Activated naive CD4-positive, alpha-beta T cell treated with anti-CD3 and anti-CD28 coated beads, Interleukin-2, amount 50 U/mL, for 72 hours (primary cell): Measurements from ENCODE around the gene KLHL29. TPM values are rescaled to one million over a fixed set of nuclear protein-coding genes. Genes with fewer than 3 reads are reported as not detected.

Source experiments
- ATAC-seq, 2 donors: fragments of 150-1000 bp; cut with Tn5 transposase; 2 replicates each; pipeline ENCODE4 v1.10.0; 2021; ENCODE audit warnings: mild to moderate bottlenecking in 2 of 2, moderate library complexity in 2 of 2
- DNase-seq, 2 donors: peaks; one replicate each; pipeline ENCODE4 v3.0.0; 2021 to 2022; ENCODE audit warnings: low spot score in 2 of 2
- H3K27ac Mint-ChIP-seq, 2 donors: one replicate each; pipeline ENCODE4 v1.8.0; 2022; ENCODE audit warnings: mild to moderate bottlenecking in 2 of 2, mixed read lengths in 2 of 2
- H3K36me3 Mint-ChIP-seq, 2 donors: one replicate each; pipeline ENCODE4 v1.8.0; 2022; ENCODE audit warnings: mixed read lengths in 2 of 2
- H3K9me3 Mint-ChIP-seq, 2 donors: one replicate each; pipeline ENCODE4 v1.8.0; 2022; ENCODE audit warnings: mixed read lengths in 2 of 2
- total RNA-seq, 2 donors: library from RNA; stranded (reverse); gene quantifications; one replicate each; pipeline ENCODE4 v1.2.3, GENCODE V29; 2022

KLHL29 gene
- total RNA-seq, 2 donors from 2014 or later, result 1.2 to 4.7 TPM

DNA sequence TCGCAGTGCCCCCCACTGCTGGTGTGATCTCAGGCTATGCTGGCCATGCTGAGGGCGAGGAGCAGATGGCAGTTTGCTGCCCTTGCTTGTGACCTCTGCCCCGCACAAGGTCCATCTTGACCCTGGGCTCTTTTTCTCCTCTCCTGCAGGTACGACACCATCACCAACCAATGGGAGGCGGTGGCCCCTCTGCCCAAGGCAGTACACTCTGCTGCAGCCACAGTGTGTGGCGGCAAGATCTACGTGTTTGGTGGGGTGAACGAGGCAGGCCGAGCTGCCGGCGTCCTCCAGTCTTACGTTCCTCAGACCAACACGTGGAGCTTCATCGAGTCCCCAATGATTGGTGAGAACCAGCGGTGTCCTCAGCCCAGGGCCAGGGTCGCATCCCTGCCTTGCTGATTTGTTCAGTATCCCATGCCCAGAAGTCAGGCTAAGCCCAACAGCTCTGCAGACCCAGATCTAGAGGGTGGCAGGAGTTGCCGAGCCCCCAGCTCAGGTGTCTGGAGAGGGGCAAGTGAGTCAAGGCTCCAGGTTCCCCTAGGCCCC is 318.1 kb downstream of the KLHL29 start:
- H3K27ac Mint-ChIP-seq, result no peak overlapping the region
- H3K9me3 Mint-ChIP-seq, result no peaks in the 10 kb centered on the region
- ATAC-seq (no peak), DNase-seq (no peak)
- peaks cover 0 to 7% of the 10 kb centered on the region in 2 donors for H3K36me3 Mint-ChIP-seq

DNA sequence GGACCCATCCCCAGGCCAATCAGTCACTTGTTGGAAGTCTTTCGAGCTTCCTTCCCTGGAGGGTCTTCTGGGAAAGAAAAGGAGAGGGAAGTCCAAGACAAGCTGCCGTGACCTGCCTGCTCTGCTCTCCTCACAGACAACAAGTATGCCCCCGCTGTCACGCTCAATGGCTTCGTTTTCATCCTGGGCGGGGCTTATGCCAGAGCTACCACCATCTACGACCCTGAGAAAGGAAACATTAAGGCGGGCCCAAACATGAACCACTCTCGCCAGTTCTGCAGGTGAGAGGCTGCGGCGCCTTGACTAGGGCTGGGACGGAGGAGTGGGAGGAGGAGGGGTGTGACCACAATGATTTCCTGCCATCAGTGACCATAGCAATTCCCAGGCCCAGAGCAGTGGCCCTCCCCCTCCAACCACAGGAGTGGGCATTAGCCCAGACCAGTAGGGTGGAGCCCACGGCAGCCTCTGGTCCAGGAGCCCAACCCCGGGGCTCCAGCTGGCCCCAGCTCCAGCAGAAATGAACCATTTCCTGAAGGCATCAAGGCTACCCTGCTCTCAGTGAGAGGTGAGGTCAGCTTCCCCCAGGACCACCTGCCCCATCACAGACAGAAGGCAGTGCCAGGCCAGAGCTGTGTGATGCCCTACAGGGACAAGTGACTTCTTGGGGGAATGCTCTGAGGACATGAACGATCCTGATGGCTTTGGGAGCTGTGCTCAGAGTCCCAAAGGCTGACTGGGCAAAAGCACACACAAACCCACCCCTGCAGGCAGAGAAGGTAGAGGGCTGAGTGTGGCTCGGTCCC is 318.8 kb downstream of the KLHL29 start:
- Mint-ChIP-seq H3K9me3 (no peaks in the 10 kb centered on the region), H3K27ac (peak overlapping the region in 1 of 2 donors; percentile 66), H3K36me3 (peaks cover 0 to 7% of the 10 kb centered on the region in 2 donors)
- DNase-seq (no peak), ATAC-seq (no peak)

DNA sequence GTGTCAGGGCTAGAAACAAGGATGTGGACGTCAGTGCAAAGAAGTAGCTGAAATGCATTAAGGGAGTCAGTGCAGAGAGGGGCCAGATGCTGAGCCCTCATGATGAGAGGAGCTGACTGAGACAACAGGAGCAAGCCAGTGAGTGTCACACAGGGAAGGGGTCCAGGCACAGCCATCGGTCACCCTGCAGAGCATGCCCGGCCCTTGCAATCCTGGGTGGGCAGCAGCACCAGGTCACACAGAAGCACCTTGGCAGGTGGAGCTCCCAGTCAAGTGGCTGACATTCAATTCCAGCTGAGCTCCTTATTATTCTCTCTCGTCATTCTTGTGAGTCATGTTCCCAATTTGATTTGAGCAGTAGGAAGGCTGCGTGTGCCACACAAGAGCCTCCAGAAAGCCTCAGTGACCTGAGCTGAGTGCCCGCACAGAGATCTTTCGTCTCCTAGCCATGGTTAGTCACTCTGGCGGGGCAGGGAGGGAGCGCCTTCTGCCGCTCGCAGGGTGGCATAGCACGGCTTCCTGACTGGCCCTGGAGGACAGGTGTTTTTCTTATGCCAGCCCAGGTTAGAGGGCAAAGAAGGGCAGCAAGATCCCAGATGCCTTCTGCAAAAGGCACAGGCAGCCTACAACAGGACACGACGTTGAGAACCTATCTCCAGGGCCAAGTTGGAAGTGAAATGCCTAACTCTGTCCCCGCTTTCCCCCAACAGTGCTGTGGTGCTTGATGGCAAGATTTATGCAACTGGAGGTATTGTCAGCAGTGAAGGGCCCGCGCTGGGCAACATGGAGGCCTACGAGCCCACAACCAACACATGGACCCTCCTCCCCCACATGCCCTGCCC is 321.0 kb downstream of the KLHL29 start:
- peaks cover 0 to 4% of the 10 kb centered on the region in 2 donors for H3K36me3 Mint-ChIP-seq
- DNase-seq, result no peak
- no peak for ATAC-seq
- no peaks in the 10 kb centered on the region for H3K9me3 Mint-ChIP-seq
- H3K27ac Mint-ChIP-seq, result no peak overlapping the region

DNA sequence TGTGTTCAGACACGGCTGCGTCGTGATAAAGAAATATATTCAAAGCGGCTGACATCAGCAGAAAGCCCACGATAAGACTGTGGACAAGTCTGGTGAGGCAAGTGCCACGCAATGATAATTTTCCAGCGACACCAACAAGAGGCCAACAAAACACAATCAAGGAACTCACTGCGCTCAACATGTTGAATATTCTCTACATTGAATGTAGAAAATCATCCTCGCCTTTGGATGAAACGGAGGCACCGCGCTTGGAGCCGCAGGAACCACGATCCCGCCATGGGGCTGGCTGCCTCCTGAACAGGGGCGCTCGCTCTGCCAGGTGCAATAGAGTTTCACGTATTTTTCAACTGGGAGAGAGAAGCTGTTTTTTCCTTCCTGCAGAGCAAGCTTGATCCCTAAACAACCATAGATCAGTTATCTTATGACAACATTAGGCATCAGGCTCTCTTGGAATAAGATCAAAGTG is 321.7 kb downstream of the KLHL29 start:
- no peak overlapping the region for H3K27ac Mint-ChIP-seq
- no peaks in the 10 kb centered on the region for H3K36me3 Mint-ChIP-seq
- H3K9me3 Mint-ChIP-seq, result no peaks in the 10 kb centered on the region
- no peak for ATAC-seq
- no peak for DNase-seq

GRCh38 chr2:23707096-23707495 is 322.1 kb downstream of the KLHL29 start:
- ATAC-seq (no peak), DNase-seq (no peak)
- Mint-ChIP-seq H3K9me3 (no peaks in the 10 kb centered on the region), H3K27ac (no peak overlapping the region), H3K36me3 (no peaks in the 10 kb centered on the region)

DNA sequence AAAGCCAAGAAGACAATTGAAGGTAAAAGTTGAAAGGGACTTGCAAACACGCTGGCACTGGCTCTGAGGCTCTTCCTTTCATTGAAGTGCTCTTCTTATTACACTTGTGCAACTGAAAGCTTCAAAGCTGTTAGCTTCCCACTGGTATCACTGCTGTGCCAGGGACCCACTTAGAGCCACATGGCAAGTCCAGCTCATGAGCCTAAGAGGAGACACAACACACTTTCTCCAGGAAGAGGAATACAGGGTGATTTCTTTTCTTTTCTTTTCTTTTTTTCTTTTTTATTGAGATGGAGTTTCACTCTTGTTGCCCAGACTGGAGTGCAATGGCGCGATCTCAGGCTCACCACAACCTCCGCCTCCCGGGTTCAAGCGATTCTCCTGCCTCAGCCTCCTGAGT is 323.8 kb downstream of the KLHL29 start:
- DNase-seq, result no peak
- Mint-ChIP-seq H3K9me3 (no peaks in the 10 kb centered on the region), H3K27ac (no peak overlapping the region), H3K36me3 (no peaks in the 10 kb centered on the region)
- ATAC-seq, result no peak

GRCh38 chr2:23709311-23709710 is 324.3 kb downstream of the KLHL29 start:
- Mint-ChIP-seq H3K36me3 (no peaks in the 10 kb centered on the region), H3K27ac (peak overlapping the region in 1 of 2 donors; percentile 68), H3K9me3 (no peaks in the 10 kb centered on the region)
- no peak for ATAC-seq
- DNase-seq, result no peak

GRCh38 chr2:23711979-23712755 is 327.2 kb downstream of the KLHL29 start:
- ATAC-seq (no peak), DNase-seq (no peak)
- no peaks in the 10 kb centered on the region for H3K36me3 Mint-ChIP-seq
- no peaks in the 10 kb centered on the region for H3K9me3 Mint-ChIP-seq
- H3K27ac Mint-ChIP-seq, result no peak overlapping the region

GRCh38 chr2:23712756-23713151 is 327.8 kb downstream of the KLHL29 start:
- H3K27ac Mint-ChIP-seq, result no peak overlapping the region

GRCh38 chr2:23713351-23713750 is 328.4 kb downstream of the KLHL29 start:
- DNase-seq (no peak), ATAC-seq (no peak)
- no peaks in the 10 kb centered on the region for H3K9me3 Mint-ChIP-seq
- H3K36me3 Mint-ChIP-seq, result no peaks in the 10 kb centered on the region
- no peak overlapping the region for H3K27ac Mint-ChIP-seq

More at GRCh38 chr2:23712756-23713151, 327.8 kb downstream of the KLHL29 start:
- DNase-seq (no peak), ATAC-seq (no peak)
- Mint-ChIP-seq H3K36me3 (no peaks in the 10 kb centered on the region), H3K9me3 (no peaks in the 10 kb centered on the region)

DNA sequence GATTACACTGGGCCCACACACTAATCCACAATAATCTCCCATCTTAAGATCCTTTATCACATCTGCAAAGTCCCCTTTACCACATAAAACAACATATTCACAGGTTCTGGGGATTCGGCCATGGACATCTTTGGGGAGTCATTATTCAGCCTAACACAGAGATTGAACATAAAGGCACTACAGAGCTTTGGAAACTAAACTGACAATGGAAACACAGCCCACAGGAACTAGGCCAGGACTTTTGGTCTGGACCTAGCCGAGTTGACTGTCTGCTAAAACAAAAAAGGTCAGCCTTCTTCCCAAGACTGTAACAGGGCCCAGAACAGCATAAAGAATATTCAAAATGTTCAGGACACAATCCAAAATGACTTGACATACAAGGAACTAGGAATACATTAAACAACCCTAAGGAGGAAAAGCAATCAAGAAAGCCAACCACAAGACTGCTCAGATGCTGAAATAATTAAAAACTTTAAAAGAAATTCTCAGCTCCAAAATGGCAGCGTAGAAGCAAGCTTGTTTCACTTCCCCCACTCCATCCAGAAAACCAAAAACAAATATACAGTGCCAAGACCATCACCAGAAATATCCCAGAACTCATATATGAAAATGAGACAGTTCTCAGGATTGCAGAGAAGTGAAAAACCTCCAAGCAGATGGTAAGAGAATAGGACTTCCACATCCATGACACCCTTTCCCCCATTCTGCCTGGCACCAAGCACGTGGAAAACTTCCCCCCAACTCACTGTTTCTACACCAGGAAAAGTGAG is 334.1 kb downstream of the KLHL29 start:
- peak overlapping the region in 1 of 2 donors; percentile 62 for H3K27ac Mint-ChIP-seq
- DNase-seq (no peak), ATAC-seq (no peak)
- peaks cover 21 to 22% of the 10 kb centered on the region in 2 donors for H3K36me3 Mint-ChIP-seq
- H3K9me3 Mint-ChIP-seq, result peaks cover 15 to 21% of the 10 kb centered on the region in 2 donors

DNA sequence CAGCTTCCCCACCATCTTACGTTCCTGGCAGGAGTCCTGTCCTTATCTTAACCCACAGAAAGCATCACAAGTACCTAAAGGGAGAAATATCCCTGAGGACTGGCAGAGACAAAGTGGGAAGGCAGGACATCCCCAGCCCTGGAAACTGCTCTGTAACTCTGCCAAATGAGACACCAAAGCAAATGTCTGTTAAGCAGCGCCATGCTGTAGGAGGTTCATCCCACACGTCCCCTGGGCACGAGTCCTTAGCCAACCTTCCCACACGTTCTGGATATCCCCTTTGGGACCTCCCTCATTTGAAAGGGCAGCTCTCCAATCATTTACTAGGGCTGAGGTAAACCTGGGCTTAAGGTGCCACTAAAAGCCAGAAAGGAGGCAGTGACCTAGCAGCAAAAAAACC is 334.7 kb downstream of the KLHL29 start:
- H3K36me3 Mint-ChIP-seq, result peaks cover 21 to 22% of the 10 kb centered on the region in 2 donors

DNA sequence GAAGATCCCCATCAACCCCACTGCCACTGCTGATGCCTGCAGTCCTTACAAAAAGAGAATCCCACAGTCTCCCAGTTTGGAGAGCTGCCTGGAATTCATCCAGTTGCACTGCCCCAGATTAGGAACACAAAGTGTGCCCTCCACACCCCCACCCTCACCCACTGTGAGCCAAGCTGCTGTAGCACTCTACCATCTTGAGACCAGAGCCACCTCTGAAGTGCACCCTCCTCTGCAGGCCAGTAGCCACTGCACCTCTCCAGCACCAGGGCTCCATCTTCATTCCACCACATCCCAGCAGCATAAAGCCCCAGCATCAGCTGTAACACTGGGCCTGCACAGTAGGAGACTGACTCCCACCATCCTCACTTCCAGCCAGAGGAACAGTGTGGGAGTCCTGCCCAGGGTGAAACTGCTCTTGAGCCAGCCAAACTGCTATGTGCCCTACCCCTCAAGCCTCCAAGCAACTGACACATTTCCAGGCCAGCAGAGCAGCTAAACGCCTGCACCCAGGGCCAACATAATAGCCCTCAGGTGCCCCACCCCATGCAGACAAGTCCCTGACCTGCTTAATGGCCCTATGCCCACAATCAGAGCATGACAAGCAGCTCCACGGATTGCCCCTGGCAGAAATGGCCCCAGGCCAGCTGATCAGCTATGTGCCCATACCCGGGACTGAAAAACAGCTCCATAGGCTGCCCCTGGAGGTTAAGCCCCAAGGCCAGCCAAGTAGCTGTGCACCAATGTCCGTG is 335.9 kb downstream of the KLHL29 start:
- ATAC-seq (no peak), DNase-seq (no peak)
- peaks cover 20 to 21% of the 10 kb centered on the region in 2 donors for H3K9me3 Mint-ChIP-seq
- H3K27ac Mint-ChIP-seq, result peak overlapping the region in 1 of 2 donors; percentile 58
- peaks cover 24 to 31% of the 10 kb centered on the region in 2 donors for H3K36me3 Mint-ChIP-seq

More for the DNA sequence above, 334.7 kb downstream of the KLHL29 start:
- H3K9me3 Mint-ChIP-seq, result peaks cover 15 to 21% of the 10 kb centered on the region in 2 donors
- H3K27ac Mint-ChIP-seq, result peak overlapping the region in 1 of 2 donors; percentile 62
- DNase-seq (no peak), ATAC-seq (no peak)

DNA sequence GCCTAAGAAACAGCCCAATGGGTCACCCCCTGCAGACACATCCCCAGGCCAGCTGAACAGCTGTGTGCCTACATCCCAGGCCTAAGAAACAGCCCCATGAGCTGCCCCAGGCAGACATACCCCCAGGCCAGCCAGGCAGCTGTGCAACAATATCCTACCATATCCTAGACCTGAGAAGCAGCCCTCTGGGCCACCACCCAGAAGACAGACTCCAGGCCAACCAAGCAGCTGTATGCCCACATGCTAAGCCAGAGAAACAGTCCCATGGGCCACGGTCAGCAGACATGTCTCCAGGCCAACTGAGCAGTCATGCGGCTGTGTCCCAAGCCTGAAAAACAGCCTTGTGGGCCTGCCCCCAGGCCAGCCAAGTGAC is 336.5 kb downstream of the KLHL29 start:
- ATAC-seq, result no peak
- H3K27ac Mint-ChIP-seq, result no peak overlapping the region
- H3K9me3 Mint-ChIP-seq, result peaks cover 20 to 21% of the 10 kb centered on the region in 2 donors
- no peak for DNase-seq
- peaks cover 25 to 31% of the 10 kb centered on the region in 2 donors for H3K36me3 Mint-ChIP-seq

DNA sequence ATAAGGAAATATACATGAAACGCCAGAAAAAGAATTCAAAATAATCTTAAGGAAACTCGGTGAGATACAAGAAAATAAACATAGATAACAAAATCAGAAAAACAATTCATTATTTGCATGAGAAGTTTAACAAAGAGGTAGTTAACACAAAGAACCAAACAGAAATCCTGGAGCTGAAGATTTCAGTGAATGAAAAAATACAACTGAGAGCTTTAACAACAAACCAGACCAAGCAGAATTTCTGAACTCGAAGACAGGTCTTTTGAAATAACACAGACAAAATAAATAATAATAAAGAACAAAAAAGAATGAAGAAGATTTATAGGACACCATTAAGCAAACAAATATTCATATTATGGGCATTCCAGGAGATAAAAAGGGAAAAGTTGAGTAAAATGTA is 337.3 kb downstream of the KLHL29 start:
- ATAC-seq (no peak), DNase-seq (no peak)
- no peak overlapping the region for H3K27ac Mint-ChIP-seq
- H3K9me3 Mint-ChIP-seq, result peaks cover 20 to 21% of the 10 kb centered on the region in 2 donors
- peaks cover 25 to 31% of the 10 kb centered on the region in 2 donors for H3K36me3 Mint-ChIP-seq
